OCI-LY7 (cell line): ENCODE results near the gene ZNF638. TPM values are rescaled to one million over a fixed set of nuclear protein-coding genes. Genes with fewer than 3 reads are reported as not detected.

Experiments
- BruUV-seq: library from RNA; stranded (reverse); fragments of 400-500 nt; replicated peaks from 2 replicates; lab custom pipeline; 2021; lab: Mats Ljungman, UMichigan
- CTCF ChIA-PET: fragments of 300-600 bp; sonication (Branson Sonifier 250); formaldehyde crosslinking; loops from one replicate; lab custom pipeline; 2022; ENCODE audit warnings: antibody characterized with exemption; ENCODE audit not compliant: unreplicated experiment; lab: Charles Lee
- POLR2A ChIA-PET: fragments of 300-600 bp; sonication (Branson Sonifier 250); formaldehyde crosslinking; loops from one replicate; lab custom pipeline; 2022; ENCODE audit warnings: antibody characterized with exemption; lab: Charles Lee
- DNase-seq: peaks from one replicate; pipeline ENCODE4 v3.0.0-alpha.2; 2015; ENCODE audit warnings: low spot score
- H2AFZ ChIP-seq: fragments of 200-600 bp; sonication (generic), shearing (Covaris generic); 2 replicates; pipeline ENCODE4 v1.6.1; 2014; ENCODE audit warnings: mild to moderate bottlenecking, antibody characterized with exemption, low read length, moderate library complexity
- H3K27ac ChIP-seq: fragments of 200-600 bp; sonication (generic); 2 replicates; pipeline ENCODE4 v1.5.1; 2014; ENCODE audit warnings: mixed run types, low read depth, mild to moderate bottlenecking, moderate library complexity, low read length, inconsistent platforms; ENCODE audit not compliant: poor library complexity, severe bottlenecking
- H3K36me3 ChIP-seq: fragments of 200-600 bp; sonication (generic); 2 replicates; pipeline ENCODE4 v1.6.1; 2014; ENCODE audit warnings: mild to moderate bottlenecking, antibody characterized with exemption, low read length, moderate library complexity, mixed read lengths; ENCODE audit not compliant: insufficient read depth
- H3K4me1 ChIP-seq: fragments of 200-600 bp; sonication (generic); 2 replicates; pipeline ENCODE4 v1.5.1; 2014; ENCODE audit warnings: mild to moderate bottlenecking, low read length; ENCODE audit not compliant: insufficient read depth, poor library complexity, severe bottlenecking
- H3K4me2 ChIP-seq: fragments of 200-600 bp; sonication (generic); 2 replicates; pipeline ENCODE4 v1.6.1; 2014; ENCODE audit warnings: mild to moderate bottlenecking, low read length
- H3K4me3 ChIP-seq: fragments of 200-600 bp; sonication (generic); 2 replicates; pipeline ENCODE4 v1.5.1; 2014; ENCODE audit warnings: mild to moderate bottlenecking, low read depth, low read length; ENCODE audit not compliant: poor library complexity, severe bottlenecking
- H3K79me2 ChIP-seq: fragments of 200-600 bp; sonication (generic); 2 replicates; pipeline ENCODE4 v1.6.1; 2016; ENCODE audit warnings: low read depth, mild to moderate bottlenecking, low read length, moderate library complexity, mixed read lengths; ENCODE audit not compliant: insufficient read depth
- H3K9me2 ChIP-seq: fragments of 200-600 bp; sonication (generic); 2 replicates; pipeline ENCODE4 v1.6.1; 2016; ENCODE audit warnings: mild to moderate bottlenecking, low read length, mixed read lengths; ENCODE audit not compliant: insufficient read depth
- H3K9me3 ChIP-seq: fragments of 200-600 bp; sonication (generic); 2 replicates; pipeline ENCODE4 v1.6.1; 2014; ENCODE audit warnings: mild to moderate bottlenecking, mixed run types, low read length, mixed read lengths
- H4K20me1 ChIP-seq: fragments of 200-600 bp; sonication (generic); 2 replicates; pipeline ENCODE4 v1.6.1; 2014; ENCODE audit warnings: mild to moderate bottlenecking, antibody characterized with exemption, low read length, moderate library complexity, mixed read lengths; ENCODE audit not compliant: insufficient read depth
- CTCF ChIP-seq: fragments of 200-600 bp; sonication (generic); conservative IDR thresholded peaks from 2 replicates; pipeline ENCODE4 v1.5.1; 2014; ENCODE audit warnings: mild to moderate bottlenecking, antibody characterized with exemption, low read length, moderate library complexity, mixed read lengths
- EZH2phosphoT487 ChIP-seq: fragments of 200-600 bp; sonication (generic); IDR thresholded peaks from 2 replicates; pipeline ENCODE4 v1.6.1; 2018; ENCODE audit warnings: low read depth, borderline replicate concordance, mild to moderate bottlenecking, mixed run types, antibody characterized with exemption, low read length, moderate library complexity, mixed read lengths
- intact Hi-C: fragments of 100-400 bp; cut with micrococcal nuclease; formaldehyde crosslinking; loops from one replicate; pipeline ENCODE4 v1.10.0; 2022; ENCODE audit not compliant: unreplicated experiment
- total RNA-seq, 2 experiments: library from RNA; depleted of rRNA in 1 of 2; stranded (reverse); fragments of >200 nt in 1 of 2; shearing (Covaris generic) in 1 of 2; gene quantifications; 2 replicates each; pipeline ENCODE4 v1.2.3, GENCODE V29; 2014 to 2022

Gene ZNF638
- total RNA-seq, 2 experiments from 2014 or later, result 114 to 138 TPM

DNA sequence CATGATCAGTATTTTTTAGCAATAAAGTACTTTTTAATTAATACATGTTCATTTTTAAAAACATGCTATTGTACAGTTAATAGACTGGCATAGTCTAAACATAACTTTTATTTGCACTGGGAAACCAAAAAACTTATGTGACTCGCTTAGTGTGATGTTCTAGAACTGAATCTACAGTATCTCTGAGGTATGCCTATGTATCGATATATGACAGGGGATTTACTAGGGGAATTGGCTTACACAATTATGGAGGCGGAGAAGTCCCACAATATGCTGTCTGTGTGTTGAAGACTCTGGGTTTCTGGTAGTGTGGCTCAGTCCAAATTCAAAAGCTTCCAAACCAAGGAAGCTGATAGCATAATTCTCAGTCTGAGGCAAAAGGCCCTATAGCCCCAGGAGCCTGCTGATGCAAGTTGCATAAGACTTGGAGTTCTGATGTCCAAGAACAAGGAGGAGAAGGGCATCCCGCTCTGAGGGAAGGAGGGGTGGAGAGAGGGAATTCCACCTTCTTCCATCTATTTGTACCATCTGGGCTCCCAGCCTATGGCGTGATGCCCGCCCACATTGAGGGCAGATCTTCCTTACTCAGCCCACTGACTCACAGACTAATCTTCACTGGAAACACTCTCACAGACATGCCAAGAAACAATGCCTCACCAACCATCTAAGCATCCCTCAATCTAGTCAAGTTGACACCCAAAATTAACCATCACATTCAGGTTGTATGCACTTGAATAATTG, 27.5 kb downstream of the ZNF638 start:
- peaks cover 22% of the 10 kb centered on the region; the same call in 1 of the 2 replicates for H3K79me2 ChIP-seq
- intact Hi-C loops, result no loop called here
- peaks cover 91% of the 10 kb centered on the region for H3K36me3 ChIP-seq
- 0 out of 2 replicates have a peak, but pooled peaks cover 6% of the 10 kb centered on the region for H4K20me1 ChIP-seq
- no peak for DNase-seq
- no peaks in the 10 kb centered on the region for H3K9me2 ChIP-seq
- H3K27ac ChIP-seq, result no peak overlapping the region
- no TSS peak for BruUV-seq
- H3K4me3 ChIP-seq, result no peak overlapping the region
- CTCF ChIA-PET, result no interaction called here
- H3K4me1 ChIP-seq, result no peaks in the 10 kb centered on the region
- H3K4me2 ChIP-seq, result no peak overlapping the region
- no peak overlapping the region for H2AFZ ChIP-seq
- POLR2A ChIA-PET, result no interaction called here
- H3K9me3 ChIP-seq, result no peaks in the 10 kb centered on the region
- TF ChIP-seq EZH2phosphoT487 (no peak), CTCF (no peak)

GRCh38 chr2:71360434-71360975, 28.9 kb downstream of the ZNF638 start:
- TF ChIP-seq EZH2phosphoT487 (no peak), CTCF (no peak)
- Histone ChIP-seq H3K27ac (no peak overlapping the region), H2AFZ (no peak overlapping the region), H3K9me3 (no peaks in the 10 kb centered on the region), H3K4me1 (no peaks in the 10 kb centered on the region), H3K79me2 (peaks cover 18% of the 10 kb centered on the region; the same call in 1 of the 2 replicates), H4K20me1 (0 out of 2 replicates have a peak, but pooled peaks cover 6% of the 10 kb centered on the region), H3K9me2 (no peaks in the 10 kb centered on the region), H3K36me3 (peaks cover 99% of the 10 kb centered on the region), H3K4me3 (no peak overlapping the region), H3K4me2 (no peak overlapping the region)
- intact Hi-C loops, result no loop called here
- no peak for DNase-seq
- CTCF ChIA-PET, result interaction anchor here (0.5 kb wide), 1 partner anchor 103 kb away, joined by 3 read pairs; no protein-coding TSS in a partner anchor
- no TSS peak for BruUV-seq
- POLR2A ChIA-PET, result interaction anchor here (0.6 to 1.4 kb wide), 3 partner anchors 14 to 72 kb away, joined by 3 to 4 read pairs (median 3); no protein-coding TSS in a partner anchor

DNA sequence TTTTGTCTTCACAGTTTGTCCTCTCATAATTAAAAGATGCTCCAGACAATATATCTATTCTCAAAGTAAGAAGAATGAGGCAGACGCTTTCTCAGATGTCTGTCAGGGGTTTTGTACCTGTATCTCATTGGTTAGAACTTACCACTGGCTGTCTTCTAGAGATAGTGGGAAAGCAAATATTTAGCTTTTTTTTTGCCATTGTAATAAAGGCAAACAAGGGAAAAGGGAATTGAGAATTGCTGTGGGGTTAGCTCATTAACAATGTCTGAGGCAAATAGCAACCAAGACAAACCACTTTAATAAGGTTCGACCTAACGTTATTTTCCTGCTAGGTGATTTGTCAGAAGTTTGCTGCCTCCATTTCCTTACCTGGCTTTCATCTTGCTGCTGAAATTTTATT, 30.0 kb downstream of the ZNF638 start:
- no peak for TF ChIP-seq CTCF
- no peak for TF ChIP-seq EZH2phosphoT487
- Histone ChIP-seq H4K20me1 (no peaks in the 10 kb centered on the region), H3K27ac (no peak overlapping the region), H3K79me2 (peaks cover 18% of the 10 kb centered on the region; the same call in 1 of the 2 replicates), H3K4me2 (no peak overlapping the region), H3K4me3 (no peak overlapping the region), H3K9me2 (no peaks in the 10 kb centered on the region), H3K9me3 (no peaks in the 10 kb centered on the region), H2AFZ (no peak overlapping the region), H3K4me1 (no peaks in the 10 kb centered on the region), H3K36me3 (peaks cover 100% of the 10 kb centered on the region)
- BruUV-seq, result no TSS peak
- no peak for DNase-seq
- POLR2A ChIA-PET, result interaction anchor here (1.1 to 1.6 kb wide), 4 partner anchors 13 to 29 kb away, joined by 3 to 4 read pairs (median 3); no protein-coding TSS in a partner anchor
- CTCF ChIA-PET, result interaction anchor here (0.6 kb wide), 1 partner anchor 65 kb away, joined by 3 read pairs; no protein-coding TSS in a partner anchor
- intact Hi-C loops, result no loop called here
